Gastroesophageal sphincter (tissue), 4 donors: Measurements from ENCODE around the gene SASH1. TPM values are rescaled to one million over a fixed set of nuclear protein-coding genes. Genes with fewer than 3 reads are reported as not detected.

Experiments used
- ATAC-seq: fragments of 150-250 bp; one replicate; pipeline ENCODE4 v1.9.1; 2016; ENCODE audit warnings: mild to moderate bottlenecking, moderate library complexity
- H3K27ac ChIP-seq, 4 donors: fragments of 200-600 bp; sonication (generic) in 3 of 4; 1 replicate in 3 of 4; 2 replicates in 1 of 4; pipeline ENCODE4 v1.5.1; 2016 to 2019
- H3K27me3 ChIP-seq: fragments of 200-600 bp; sonication (generic); one replicate; pipeline ENCODE4 v1.5.1; 2019
- H3K36me3 ChIP-seq, 2 donors: fragments of 200-600 bp; sonication (generic); one replicate each; pipeline ENCODE4 v1.5.1; 2019; ENCODE audit warnings: control low read depth in 1 of 2
- H3K4me1 ChIP-seq, 3 donors: fragments of 200-600 bp; sonication (generic); 1 replicate in 2 of 3; 2 replicates in 1 of 3; pipeline ENCODE4 v1.5.1; 2016 to 2019; ENCODE audit warnings: control low read depth in 2 of 3
- H3K4me3 ChIP-seq, 2 donors: fragments of 200-600 bp; sonication (generic); one replicate each; pipeline ENCODE4 v1.5.1; 2019; ENCODE audit warnings: mild to moderate bottlenecking in 1 of 2, moderate library complexity in 1 of 2
- H3K9me3 ChIP-seq, 3 donors: fragments of 200-600 bp; sonication (generic); one replicate each; pipeline ENCODE4 v1.5.1; 2017 to 2019; ENCODE audit warnings: control low read depth in 2 of 3
- EP300 ChIP-seq: sonication (generic); formaldehyde crosslinking; IDR thresholded peaks from one replicate; pipeline ENCODE4 v1.6.1; 2017; ENCODE audit warnings: antibody characterized with exemption, mild to moderate bottlenecking
- POLR2A ChIP-seq, 2 donors: fragments of 450-650 bp; IDR thresholded peaks; one replicate each; pipeline ENCODE4 v1.6.1; 2017; ENCODE audit warnings: antibody characterized with exemption in 2 of 2, mild to moderate bottlenecking in 2 of 2, moderate library complexity in 1 of 2
- POLR2AphosphoS5 ChIP-seq: sonication (generic); formaldehyde crosslinking; IDR thresholded peaks from one replicate; pipeline ENCODE4 v1.6.1; 2017; ENCODE audit warnings: antibody characterized with exemption
- WGBS, 2 donors: methylation state at CpG; one replicate each; pipeline ENCODE4 v1.1.5; 2018; ENCODE audit warnings: low coverage in 1 of 2; 5-methylcytosine and 5-hydroxymethylcytosine counted together
- total RNA-seq, 4 donors: library from RNA; depleted of rRNA; stranded (reverse); fragments of >200 nt; gene quantifications; one replicate each; pipeline ENCODE4 v1.1.0, GENCODE V29; 2016
- TF ChIP-seq, protein P1 (sequence below), 4 experiments: fragments of 200-600 bp in 2 of 4; fragments of 450-650 bp in 2 of 4; sonication (generic) in 1 of 4; IDR thresholded peaks; one replicate each; pipeline ENCODE4 v1.5.1; 2017 to 2019; ENCODE audit warnings: antibody characterized with exemption in 4 of 4, mild to moderate bottlenecking in 2 of 4, moderate library complexity in 2 of 4

The SASH1 gene
- total RNA-seq, 4 donors from 2014 or later: 48.9 to 78.9 (median 64.6) TPM

DNA sequence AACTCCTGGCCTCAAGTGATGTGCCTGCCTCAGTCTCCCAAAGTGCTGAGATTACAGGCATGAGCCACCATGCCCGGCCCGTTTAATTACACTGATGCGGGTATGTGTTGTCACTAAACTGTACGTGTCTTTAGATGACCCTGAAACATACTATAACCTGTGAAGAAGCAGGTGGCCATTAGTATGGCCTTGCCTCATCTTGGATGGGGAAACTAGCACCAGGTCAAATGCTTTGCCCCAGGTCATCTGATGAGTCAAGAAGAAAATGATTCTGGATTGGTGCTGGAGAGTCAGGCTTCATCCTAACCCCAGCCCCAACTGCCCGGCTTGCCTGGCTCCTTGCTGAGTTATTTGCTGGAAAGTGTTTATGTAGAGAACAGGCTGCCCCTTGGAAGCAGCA lies 2.9 kb upstream of the SASH1 start:
- no peak for ATAC-seq
- TF ChIP-seq POLR2A (IDR thresholded peaks at IDR 0.05): no peak
- no peak for TF ChIP-seq EP300
- no peak for TF ChIP-seq POLR2AphosphoS5
- TF ChIP-seq, protein P1, sequence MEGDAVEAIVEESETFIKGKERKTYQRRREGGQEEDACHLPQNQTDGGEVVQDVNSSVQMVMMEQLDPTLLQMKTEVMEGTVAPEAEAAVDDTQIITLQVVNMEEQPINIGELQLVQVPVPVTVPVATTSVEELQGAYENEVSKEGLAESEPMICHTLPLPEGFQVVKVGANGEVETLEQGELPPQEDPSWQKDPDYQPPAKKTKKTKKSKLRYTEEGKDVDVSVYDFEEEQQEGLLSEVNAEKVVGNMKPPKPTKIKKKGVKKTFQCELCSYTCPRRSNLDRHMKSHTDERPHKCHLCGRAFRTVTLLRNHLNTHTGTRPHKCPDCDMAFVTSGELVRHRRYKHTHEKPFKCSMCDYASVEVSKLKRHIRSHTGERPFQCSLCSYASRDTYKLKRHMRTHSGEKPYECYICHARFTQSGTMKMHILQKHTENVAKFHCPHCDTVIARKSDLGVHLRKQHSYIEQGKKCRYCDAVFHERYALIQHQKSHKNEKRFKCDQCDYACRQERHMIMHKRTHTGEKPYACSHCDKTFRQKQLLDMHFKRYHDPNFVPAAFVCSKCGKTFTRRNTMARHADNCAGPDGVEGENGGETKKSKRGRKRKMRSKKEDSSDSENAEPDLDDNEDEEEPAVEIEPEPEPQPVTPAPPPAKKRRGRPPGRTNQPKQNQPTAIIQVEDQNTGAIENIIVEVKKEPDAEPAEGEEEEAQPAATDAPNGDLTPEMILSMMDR (IDR thresholded peaks at IDR 0.05): no peak
- WGBS, 2 donors: 89% methylated on average over 4 of the region's 5 CpGs; no CpG with 5 or more reads in 1 of the 2 donors

DNA sequence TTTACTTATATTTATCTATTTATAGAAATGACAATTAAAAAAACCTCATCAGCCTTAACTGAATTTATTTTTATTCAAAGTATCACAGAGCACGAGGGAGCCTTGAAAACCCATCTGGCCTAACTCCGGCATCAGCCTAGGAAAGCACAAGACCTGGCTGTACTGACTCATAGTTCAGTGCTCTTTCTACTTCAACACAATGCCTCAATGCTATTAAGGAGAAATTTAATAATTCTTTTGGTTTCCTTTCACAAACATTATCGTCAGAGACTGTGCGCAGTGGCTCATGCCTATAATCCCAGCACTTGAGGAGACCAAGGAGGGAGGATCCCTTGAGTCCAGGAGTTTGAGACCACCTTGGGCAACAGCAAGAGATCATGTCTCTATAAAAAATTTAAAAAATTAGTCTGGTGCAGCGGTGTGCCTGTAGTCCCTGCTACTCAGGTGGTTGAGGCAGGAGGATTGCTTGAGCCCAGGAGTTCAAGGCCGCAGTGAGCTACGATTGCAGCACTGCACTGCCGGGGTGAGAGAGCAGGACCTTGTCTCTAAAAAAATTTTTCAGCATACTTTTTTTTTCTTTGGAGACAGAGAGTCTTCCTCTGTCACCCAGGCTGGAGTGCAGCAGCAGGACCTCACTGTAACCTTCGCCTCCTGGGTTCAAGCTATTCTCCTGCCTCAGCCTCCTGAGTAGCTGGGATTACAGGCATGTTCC lies 1.9 kb upstream of the SASH1 start:
- peaks cover 0 to 39% (median 4%) of the 10 kb centered on the region in 3 donors for H3K4me1 ChIP-seq
- no peak for TF ChIP-seq EP300
- no peak for ATAC-seq
- WGBS, 2 donors: 98 to 100% methylated on average over 7 to 9 of the region's 9 CpGs
- no peaks in the 10 kb centered on the region for H3K36me3 ChIP-seq
- H3K9me3 ChIP-seq: no peaks in the 10 kb centered on the region
- peak overlapping the region in 1 of 4 donors; percentile 90 for H3K27ac ChIP-seq
- no peak overlapping the region for H3K4me3 ChIP-seq
- no peaks in the 10 kb centered on the region for H3K27me3 ChIP-seq

More for the DNA sequence above, 2.9 kb upstream of the SASH1 start:
- H3K27me3 ChIP-seq: no peaks in the 10 kb centered on the region
- H3K27ac ChIP-seq: no peak overlapping the region
- no peak overlapping the region for H3K4me3 ChIP-seq
- H3K9me3 ChIP-seq: no peaks in the 10 kb centered on the region
- peaks cover 0 to 29% (median 1%) of the 10 kb centered on the region in 3 donors for H3K4me1 ChIP-seq
- no peaks in the 10 kb centered on the region for H3K36me3 ChIP-seq

DNA sequence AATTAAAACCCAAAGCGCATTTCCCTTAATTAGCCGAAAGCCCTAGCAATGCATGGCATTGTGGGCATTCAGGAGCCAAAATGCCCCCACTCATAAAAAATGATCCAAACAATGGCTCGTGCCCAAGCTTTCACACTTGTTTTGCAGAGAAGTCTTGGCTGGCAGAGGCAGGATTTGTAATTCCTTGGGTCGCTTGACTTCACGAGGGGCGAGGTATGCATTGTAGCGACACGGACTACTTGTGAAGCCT lies 613 bp upstream of the SASH1 start:
- TF ChIP-seq, protein P1 (IDR thresholded peaks at IDR 0.05): no peak
- no peak for TF ChIP-seq EP300
- no peak for TF ChIP-seq POLR2AphosphoS5
- no peak for TF ChIP-seq POLR2A (IDR thresholded peaks at IDR 0.05)
- Histone ChIP-seq H3K36me3 (no peaks in the 10 kb centered on the region), H3K27me3 (no peaks in the 10 kb centered on the region), H3K27ac (peak overlapping the region; percentile 79 to 90 (median 86)), H3K4me1 (peaks cover 0 to 50% (median 4%) of the 10 kb centered on the region in 3 donors), H3K9me3 (no peaks in the 10 kb centered on the region), H3K4me3 (peak overlapping the region; percentile 79 to 84)
- ATAC-seq: no peak
- 8 to 13% methylated on average over 2 to 4 of the region's 8 CpGs for WGBS, 2 donors

DNA sequence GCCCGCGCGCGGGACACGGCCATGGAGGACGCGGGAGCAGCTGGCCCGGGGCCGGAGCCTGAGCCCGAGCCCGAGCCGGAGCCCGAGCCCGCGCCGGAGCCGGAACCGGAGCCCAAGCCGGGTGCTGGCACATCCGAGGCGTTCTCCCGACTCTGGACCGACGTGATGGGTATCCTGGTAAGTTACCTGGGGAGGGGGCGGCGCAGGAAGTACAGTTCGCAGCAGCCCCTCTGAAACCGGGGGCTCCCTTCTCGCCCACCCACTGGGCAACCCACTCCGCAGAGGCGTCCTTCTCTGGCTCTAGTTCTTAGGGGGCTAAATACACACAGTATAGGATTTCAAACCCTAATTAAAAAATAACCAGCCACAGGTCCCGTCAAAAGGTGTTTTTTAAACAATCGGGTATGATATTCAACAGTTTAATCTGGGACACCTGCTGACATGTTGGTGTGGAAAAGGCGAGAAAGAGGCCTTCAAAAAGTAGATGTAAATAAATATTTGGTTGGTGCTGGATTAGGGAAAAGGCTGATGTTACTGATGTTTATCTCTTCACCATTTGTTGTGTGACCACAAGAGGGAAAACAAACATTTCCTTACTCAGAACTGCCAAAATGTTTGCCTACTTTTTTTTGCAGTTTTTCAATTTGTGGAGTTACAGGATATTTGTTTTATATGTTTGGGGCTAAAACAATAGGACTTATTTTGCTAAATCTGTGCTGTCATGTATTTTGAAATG lies 577 bp downstream of the SASH1 start:
- TF ChIP-seq EP300: no peak
- TF ChIP-seq, protein P1 (IDR thresholded peaks at IDR 0.05): peak in 1 of 4 experiments; percentile 33
- peak in 1 of 2 donors; percentile 2 for TF ChIP-seq POLR2A (IDR thresholded peaks at IDR 0.05)
- TF ChIP-seq POLR2AphosphoS5: no peak
- Histone ChIP-seq H3K4me3 (peak overlapping the region; percentile 79 to 84), H3K27me3 (no peaks in the 10 kb centered on the region), H3K36me3 (no peaks in the 10 kb centered on the region), H3K27ac (peak overlapping the region; percentile 51 to 90 (median 86)), H3K9me3 (no peaks in the 10 kb centered on the region), H3K4me1 (peaks cover 0 to 54% (median 4%) of the 10 kb centered on the region in 3 donors)
- 6 to 10% methylated on average over 3 to 10 of the region's 34 CpGs for WGBS, 2 donors
- no peak for ATAC-seq

GRCh38 chr6:148345176-148345575 lies 2.5 kb downstream of the SASH1 start:
- H3K36me3 ChIP-seq: no peaks in the 10 kb centered on the region
- H3K4me3 ChIP-seq: peak overlapping the region in 1 of 2 donors; percentile 84
- H3K9me3 ChIP-seq: no peaks in the 10 kb centered on the region
- H3K27me3 ChIP-seq: no peaks in the 10 kb centered on the region
- ATAC-seq: no peak
- H3K27ac ChIP-seq: peak overlapping the region in 3 of 4 donors; percentile 68 to 90 (median 88)
- 40% methylated on average over 1 of the region's 1 CpG; no CpG with 5 or more reads in 1 of the 2 donors for WGBS, 2 donors
- TF ChIP-seq EP300 (no peak), POLR2AphosphoS5 (no peak), POLR2A (IDR thresholded peaks at IDR 0.05) (no peak)
- TF ChIP-seq, protein P1 (IDR thresholded peaks at IDR 0.05): no peak
- H3K4me1 ChIP-seq: peaks cover 0 to 54% (median 4%) of the 10 kb centered on the region in 3 donors
